ENCODE results near the gene MTSS2.

MTSS2 gene

GRCh38 chr16:70709942-70710341 is 24.1 kb upstream of the MTSS2 start:
- no peak overlapping the region for H3K4me3 ChIP-seq (ENCODE audit: low read depth, low read length)
- TF ChIP-seq CTCF (IDR thresholded peaks at IDR 0.05; ENCODE audit: borderline replicate concordance, insufficient read depth, low read depth, low read length): no peak

- H3K4me3 ChIP-seq (ENCODE audit: low read depth, low read length): no peak overlapping the region
- no peak for TF ChIP-seq CTCF (IDR thresholded peaks at IDR 0.05; ENCODE audit: borderline replicate concordance, insufficient read depth, low read depth, low read length)
Observed at GRCh38 chr16:70709457-70709856, 23.6 kb upstream of the MTSS2 start.

- H3K4me3 ChIP-seq (ENCODE audit: low read depth, low read length): no peak overlapping the region
- no peak for TF ChIP-seq CTCF (IDR thresholded peaks at IDR 0.05; ENCODE audit: borderline replicate concordance, insufficient read depth, low read depth, low read length)
Observed at GRCh38 chr16:70708366-70709246, 22.8 kb upstream of the MTSS2 start.

GRCh38 chr16:70706948-70707465 is 21.2 kb upstream of the MTSS2 start:
- no peak for TF ChIP-seq CTCF (IDR thresholded peaks at IDR 0.05; ENCODE audit: borderline replicate concordance, insufficient read depth, low read depth, low read length)
- no peak overlapping the region for H3K4me3 ChIP-seq (ENCODE audit: low read depth, low read length)

GRCh38 chr16:70705056-70705455 is 19.2 kb upstream of the MTSS2 start:
- H3K4me3 ChIP-seq (ENCODE audit: low read depth, low read length): no peak overlapping the region
- no peak for TF ChIP-seq CTCF (IDR thresholded peaks at IDR 0.05; ENCODE audit: borderline replicate concordance, insufficient read depth, low read depth, low read length)

GRCh38 chr16:70704586-70704985 is 18.7 kb upstream of the MTSS2 start:
- H3K4me3 ChIP-seq (ENCODE audit: low read depth, low read length): no peak overlapping the region
- no peak for TF ChIP-seq CTCF (IDR thresholded peaks at IDR 0.05; ENCODE audit: borderline replicate concordance, insufficient read depth, low read depth, low read length)

GRCh38 chr16:70703835-70704381 is 18.1 kb upstream of the MTSS2 start:
- no peak for TF ChIP-seq CTCF (IDR thresholded peaks at IDR 0.05; ENCODE audit: borderline replicate concordance, insufficient read depth, low read depth, low read length)

More at GRCh38 chr16:70703835-70704381, 18.1 kb upstream of the MTSS2 start:
- H3K4me3 ChIP-seq (ENCODE audit: low read depth, low read length): no peak overlapping the region

Data from GM12875 (cell line).